ENCODE data around the gene GDF3.
A peak's percentile ranks its signal among the peaks of the same experiment; 100 is the strongest.
"Not testable (repeated sequence)": the region's sequence is repeated elsewhere in the genome, so short reads cannot be mapped to it uniquely, and the experiment has no call there.

Gene GDF3

DNA sequence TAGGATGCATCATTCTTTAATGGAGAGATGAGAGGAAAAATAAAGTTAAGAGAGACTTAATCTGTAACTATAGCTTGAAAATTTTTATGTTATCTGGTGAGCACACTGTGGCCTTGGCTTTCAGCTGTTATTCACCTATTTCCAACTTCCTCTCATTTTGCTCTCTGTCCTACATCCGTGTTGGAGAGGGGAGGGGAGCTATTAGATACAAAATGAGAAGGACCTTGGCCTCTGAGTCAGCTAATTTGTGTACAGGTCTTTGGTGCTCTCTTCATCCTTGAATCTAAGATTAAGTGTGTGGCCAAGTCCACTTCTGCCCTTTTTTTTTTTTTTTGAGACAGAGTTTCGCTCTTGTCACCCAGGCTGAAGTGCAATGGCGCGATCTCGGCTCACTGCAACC lies 29.0 kb downstream of the GDF3 start:
- no peak for DNase-seq

DNA sequence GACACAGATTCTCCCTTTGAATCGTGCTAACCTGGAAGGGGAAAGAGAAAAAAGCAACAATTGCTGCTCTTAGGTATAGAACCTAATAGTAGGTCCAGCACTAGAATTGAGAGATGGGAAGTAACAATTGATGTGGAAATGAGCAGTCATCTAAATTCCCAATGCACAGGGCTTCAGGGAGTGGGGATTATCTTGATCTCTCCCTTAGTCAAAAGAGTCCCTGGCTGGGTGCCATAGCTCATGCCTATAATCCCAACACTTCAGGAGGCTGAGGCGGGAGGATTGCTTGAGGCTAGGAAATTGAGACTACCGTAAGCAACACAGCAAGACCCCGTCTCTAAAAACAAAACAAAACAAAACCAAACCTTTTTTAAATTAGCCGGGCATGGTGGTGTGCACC lies 33.8 kb downstream of the GDF3 start:
- no peak for DNase-seq

DNA sequence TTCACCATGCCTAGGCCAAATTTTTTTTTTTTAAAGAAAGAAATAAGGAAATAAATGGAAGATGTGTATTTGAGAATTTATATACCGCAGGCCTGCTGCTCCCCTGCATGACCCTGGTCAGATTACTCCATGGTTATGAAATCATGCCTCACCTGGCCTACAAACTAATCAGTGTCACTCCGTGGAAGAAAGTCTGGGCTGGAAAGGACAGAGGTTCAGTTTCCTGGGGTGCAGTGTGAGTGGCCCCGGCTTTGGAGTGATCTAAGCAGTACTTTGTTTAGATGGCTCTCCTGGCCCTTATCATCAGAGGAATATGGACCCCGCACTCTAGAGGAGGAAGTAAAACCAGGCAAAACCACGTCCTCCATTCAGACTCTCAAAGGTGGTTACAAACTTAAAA lies 39.5 kb downstream of the GDF3 start:
- no peak for DNase-seq

DNA sequence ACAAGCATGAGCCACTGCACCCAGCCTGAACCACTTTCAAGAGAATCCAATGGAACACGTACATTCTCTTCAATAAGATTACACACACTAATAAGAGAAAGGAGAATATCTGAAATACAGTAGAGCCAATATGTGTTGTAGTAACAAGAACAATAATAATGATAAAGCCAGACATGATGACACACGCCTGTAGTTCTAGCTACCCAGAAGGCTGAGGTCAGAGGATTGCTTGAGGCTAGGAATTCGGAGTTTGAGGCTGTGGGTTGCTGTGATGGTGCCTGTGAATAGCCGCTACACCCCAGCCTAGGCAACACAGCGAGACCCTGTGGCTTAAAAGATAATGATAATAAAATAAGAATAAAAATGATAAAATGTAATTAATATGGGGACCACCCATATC lies 45.5 kb downstream of the GDF3 start:
- DNase-seq: no peak

DNA sequence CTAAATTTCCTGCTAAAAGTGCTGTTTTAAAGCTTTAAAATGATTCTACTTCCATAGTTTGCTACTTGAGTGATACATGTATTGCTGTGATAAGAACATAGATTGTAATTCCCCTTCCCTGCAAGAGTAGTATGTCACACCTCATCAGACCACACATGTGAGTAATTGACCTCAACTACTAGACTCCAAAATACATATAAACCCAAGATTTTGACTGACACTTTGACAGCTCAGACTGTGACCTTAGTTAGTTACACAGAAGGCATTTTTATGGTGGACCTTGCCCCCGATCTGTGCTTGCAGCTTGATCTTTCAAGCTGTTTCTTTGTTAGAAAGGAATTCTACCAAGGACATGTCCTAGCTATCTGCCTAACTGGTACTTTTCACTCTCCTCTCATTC lies 48.5 kb downstream of the GDF3 start:
- no peak for DNase-seq

DNA sequence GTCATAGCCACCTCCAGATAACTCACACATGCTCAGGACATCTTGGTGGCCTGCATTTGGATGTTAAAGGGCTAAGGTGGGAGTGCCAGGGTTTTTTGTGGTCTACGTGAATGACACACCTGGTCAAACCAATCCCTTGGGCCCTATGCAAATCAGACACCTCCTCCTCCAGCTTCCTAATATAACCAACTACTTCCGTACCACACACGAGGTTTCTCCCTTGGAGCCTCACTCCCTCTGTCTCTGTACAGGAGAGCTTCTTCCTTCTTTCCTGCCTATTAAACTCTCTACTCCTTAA lies 49.4 kb downstream of the GDF3 start:
- DNase-seq: no peak

DNA sequence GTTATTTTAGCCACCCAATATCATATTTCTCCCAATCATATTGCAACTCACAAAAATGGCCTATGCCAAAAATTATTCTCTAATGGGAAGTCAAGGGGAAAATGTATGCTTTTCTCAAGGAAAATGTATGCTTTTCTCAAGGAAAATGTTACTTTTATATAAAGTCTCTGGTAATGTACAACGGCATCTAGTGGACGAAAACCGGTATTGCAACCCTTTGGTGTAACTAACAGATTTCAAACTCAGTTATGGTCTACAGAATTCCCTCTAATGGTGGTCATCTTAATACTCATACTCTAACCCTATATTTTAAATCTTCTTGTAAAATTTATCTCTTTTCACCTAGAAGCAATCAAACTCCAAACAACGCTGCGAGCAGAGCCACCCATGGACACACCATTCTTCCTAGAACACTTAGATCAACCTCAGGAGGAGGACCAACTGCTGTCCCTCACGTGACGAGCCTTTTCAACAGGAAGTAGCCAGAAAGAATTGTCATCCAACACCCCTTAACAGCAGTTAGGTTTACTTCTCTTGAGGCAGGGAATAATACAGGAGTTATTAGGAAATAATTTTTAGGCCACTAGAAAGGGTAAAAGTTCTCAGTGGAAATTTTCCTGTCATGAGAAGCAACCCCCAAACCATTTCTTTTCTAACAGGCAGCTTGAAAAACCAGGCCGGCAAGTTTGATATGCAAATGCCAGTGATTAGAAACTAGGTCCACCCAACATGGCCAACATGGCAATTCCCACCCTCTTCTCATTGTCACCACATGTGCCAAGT lies 50.0 kb downstream of the GDF3 start:
- peak; percentile 85 for DNase-seq

DNA sequence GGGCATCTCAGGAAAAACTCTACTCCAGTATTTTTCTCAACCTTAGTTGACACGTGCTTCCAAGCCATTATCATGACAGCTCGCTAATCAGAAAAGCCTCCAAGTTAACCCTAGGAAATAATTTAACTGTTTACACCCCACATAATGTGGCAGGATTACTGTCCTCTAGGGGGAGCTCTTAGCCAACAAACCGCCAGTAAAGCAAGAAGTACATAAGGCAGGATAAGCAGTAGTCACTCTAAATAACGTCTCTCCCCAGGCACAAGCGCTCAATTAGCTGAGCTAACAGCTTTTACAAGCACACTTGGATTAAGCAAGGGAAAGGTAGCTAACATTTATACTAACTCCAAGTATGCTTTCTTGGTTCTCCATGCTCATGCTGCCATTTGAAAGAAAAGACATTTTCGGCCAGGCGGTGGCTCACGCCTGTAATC lies 52.7 kb downstream of the GDF3 start:
- peak; percentile 73 for DNase-seq

DNA sequence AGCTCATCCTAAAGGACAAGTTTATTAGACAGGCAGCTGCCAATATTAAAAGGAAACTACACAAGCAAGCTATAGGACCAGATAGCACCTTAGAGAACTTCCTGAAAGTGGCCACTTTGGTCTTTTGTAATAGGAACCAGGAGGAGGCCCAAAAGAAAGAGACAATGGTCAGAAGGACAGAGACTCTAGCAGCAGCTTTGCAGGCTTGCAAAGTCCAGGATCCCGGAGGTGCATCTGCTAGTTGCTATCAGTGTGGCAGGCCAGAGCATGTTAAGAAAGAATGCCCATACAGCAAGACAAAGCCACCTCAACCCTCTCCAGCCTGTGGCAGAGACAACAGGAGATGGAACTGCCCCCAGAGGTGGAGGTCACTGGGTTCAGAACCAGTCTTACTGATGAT lies 53.3 kb downstream of the GDF3 start:
- peak; percentile 37 for DNase-seq

DNA sequence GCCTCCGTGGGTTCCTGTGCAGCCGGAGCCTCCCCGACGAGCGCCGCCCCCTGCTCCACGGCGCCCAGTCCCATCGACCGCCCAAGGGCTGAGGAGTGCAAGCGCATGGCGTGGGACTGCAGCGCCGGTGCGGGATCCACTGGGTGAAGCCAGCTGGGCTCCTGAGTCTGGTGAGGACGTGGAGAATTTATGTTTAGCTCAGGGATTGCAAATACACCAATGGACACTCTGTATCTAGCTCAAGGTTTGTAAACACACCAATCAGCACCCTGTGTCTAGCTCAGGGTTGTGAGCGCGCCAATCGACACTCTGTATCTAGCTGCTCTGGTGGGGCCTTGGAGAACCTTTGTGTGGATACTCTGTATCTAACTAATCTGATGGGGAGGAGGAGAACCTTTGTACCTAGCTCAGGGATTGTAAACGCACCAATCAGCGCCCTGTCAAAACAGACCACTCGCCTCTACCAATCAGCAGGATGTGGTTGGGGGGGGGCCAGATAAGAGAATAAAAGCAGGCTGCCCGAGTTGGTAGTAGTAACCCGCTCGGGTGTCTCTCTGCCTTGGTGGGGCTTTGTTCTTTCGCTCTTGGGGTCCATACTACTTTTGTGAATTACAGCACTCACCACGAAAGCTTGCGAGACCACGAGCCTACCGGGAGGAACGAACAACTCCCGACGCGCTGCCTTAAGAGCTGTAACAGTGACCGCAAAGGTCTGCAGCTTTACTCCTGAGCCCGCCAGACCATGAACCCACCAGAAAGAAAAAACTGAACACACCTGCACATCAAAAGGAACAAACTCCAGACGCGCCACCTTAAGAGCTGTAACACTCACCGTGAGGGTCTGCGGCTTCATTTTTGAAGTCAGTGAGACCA lies 55.2 kb downstream of the GDF3 start:
- DNase-seq: not testable (repeated sequence)

All from OCI-M1 (cell line).